HG02678 (cell line): ENCODE data around the gene CYTH4.

Experiments used
- ATAC-seq: cut with Tn5 transposase; IDR thresholded peaks from one replicate; pipeline ENCODE4 v1.9.1; 2021; ENCODE audit warnings: mild to moderate bottlenecking, moderate library complexity; ENCODE audit not compliant: unreplicated experiment

The CYTH4 gene

DNA sequence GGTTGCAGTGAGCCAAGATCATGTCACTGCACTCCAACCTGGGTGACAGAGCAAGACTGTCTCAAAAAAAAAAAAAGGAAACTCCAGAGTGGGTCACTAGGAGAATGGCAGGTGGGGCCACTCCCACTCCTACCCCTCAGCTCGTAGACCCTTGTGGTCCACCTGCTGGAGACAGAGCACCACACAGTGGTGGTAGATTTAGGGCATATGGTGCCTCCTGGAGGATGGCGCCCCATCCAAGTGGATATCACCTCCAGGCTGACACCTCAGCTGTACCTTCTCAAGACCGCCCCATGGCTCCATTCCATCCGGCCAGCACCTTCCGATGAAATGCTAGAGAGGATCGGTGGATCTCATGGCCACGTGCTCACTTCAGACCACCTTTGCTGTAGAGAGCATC is 6.2 kb downstream of the CYTH4 start:
- no peak for ATAC-seq

GRCh38 chr22:37289156-37289735 is 6.9 kb downstream of the CYTH4 start:
- ATAC-seq: no peak

- ATAC-seq: no peak
Observed at GRCh38 chr22:37290737-37291136, 8.4 kb downstream of the CYTH4 start.

DNA sequence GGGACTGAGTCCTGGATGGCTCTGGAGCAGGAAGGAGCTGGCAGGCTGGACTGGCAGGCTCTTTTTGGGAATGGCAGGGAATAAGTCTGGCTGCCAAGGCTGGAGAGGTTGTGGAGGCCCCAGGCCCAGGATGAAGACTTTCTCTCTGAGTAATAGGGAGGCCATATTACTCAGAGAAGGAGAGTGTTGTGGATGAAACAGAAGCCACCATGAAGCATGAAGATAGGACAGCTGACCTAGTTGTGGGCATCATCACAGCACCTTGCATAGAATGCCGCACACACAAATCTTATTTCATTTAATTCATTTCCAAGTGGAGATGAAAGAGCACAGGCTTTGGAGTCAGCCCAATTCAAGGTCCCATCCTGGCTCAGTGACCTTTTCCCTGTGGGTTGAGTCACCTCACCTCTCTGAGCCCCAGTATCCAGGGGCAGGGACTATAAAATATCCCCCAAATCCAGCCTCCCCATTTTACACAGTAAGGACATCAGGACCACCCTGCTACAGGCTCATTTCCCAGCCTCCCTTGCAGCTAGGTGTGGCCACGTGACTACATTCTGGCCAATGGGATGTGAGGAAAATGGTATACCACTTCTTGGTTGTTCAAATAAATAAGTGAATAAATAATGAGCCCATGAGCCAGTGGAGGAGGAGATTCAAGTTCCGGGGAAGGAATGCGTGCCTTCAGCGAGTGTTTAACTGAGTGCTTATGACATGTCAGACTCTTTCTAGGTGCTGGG is 9.4 kb downstream of the CYTH4 start:
- ATAC-seq: no peak

DNA sequence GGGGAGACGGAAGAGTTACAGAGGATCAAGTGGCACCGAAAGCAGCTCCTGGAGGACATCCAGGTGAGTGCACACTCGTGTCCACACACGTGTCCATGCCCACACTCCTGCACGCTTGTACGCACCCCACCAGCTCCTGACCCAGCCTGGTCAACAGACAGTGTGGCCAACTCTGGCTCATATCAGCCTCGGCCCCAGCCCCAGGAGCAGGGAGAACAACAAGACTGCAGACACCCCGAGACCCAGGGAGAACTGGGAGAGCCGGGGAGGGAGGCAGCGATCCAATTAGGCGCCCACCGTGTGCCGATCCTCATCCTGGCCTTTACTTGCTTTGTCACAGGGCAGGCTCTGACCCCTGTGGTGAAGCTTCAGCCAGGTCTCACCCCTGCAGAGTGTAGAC is 10.3 kb downstream of the CYTH4 start:
- no peak for ATAC-seq

- ATAC-seq: no peak
Observed at GRCh38 chr22:37293172-37293571, 10.9 kb downstream of the CYTH4 start.

GRCh38 chr22:37294747-37295146 is 12.4 kb downstream of the CYTH4 start:
- no peak for ATAC-seq

- ATAC-seq: no peak
Observed at GRCh38 chr22:37295213-37295886, 13.0 kb downstream of the CYTH4 start.

GRCh38 chr22:37295946-37296345 is 13.6 kb downstream of the CYTH4 start:
- ATAC-seq: no peak

- no peak for ATAC-seq
Observed at GRCh38 chr22:37298748-37299495, 16.6 kb downstream of the CYTH4 start.

- no peak for ATAC-seq
Observed at GRCh38 chr22:37299969-37300509, 17.7 kb downstream of the CYTH4 start.

DNA sequence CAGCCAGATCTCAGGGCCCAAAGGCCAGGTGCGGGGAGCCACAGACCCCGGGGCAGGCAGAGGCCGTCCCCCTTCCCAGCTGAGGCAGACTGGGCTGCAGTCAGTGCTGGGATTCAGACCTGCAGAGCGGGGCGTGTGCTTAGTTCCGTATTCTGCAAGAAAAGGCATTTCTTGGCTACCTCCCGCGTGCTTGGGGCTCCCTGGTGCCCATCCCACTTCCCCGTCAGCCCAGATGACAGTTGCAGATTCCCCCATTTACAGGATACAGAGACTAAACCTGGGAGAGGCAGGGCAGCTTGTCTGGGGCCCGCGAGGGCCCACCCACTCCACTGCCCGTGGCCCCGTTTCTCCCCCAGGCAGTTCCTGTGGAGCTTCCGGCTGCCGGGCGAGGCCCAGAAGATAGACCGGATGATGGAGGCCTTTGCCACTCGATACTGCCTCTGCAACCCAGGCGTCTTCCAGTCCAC is 18.3 kb downstream of the CYTH4 start:
- ATAC-seq: no peak

GRCh38 chr22:37301144-37301830 is 19.0 kb downstream of the CYTH4 start:
- no peak for ATAC-seq

- ATAC-seq: no peak
Observed at GRCh38 chr22:37302674-37303555, 20.6 kb downstream of the CYTH4 start.

DNA sequence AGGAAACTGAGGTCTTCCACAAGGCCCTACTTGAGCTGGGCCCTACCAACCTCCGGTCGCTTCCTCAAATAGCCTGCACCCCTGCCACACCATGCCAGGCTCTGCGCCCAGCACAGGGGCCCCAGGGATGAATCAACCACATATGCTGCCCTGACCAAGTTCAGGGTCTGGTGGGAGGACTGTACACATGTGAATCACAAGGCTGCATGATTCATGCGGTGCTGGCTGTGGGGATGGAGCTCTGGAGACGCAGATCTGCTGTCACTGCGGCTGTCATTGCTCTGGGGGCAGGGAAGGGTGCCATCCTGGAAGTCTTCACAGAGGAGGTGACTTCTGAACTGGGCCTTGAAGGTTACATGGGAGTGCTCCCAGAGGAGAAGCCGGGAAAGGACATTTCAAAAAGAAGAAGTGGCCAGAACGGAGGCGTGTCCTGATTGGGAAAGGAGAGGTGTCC is 21.5 kb downstream of the CYTH4 start:
- ATAC-seq: no peak

- no peak for ATAC-seq
Observed at GRCh38 chr22:37304595-37305343, 22.5 kb downstream of the CYTH4 start.

DNA sequence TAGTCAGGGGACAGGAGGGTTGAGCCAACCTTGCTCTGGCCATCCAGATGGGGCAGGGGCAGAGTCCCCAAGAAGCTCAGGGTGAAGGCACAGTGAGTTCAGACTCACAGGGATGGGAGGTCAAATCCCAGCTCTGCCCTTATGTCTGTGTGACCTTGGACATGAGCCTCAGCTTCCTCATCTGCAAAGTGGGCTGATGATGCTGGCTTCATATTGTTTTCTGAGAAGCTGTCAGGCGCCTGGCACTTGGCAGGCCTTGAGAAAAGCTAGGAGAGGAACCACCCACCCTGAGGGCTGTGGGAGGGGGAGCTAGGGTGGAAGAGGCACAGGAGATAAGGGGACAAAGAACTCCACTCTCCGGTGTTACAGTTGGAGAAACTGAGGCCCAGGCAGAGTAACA is 23.6 kb downstream of the CYTH4 start:
- no peak for ATAC-seq

- no peak for ATAC-seq
Observed at GRCh38 chr22:37306494-37306829, 24.2 kb downstream of the CYTH4 start.
